HEK293 (cell line): ENCODE results near the gene FBLN5.

Experiments
- BCL11A ChIP-seq: fragments of 450-650 bp; formaldehyde crosslinking; IDR thresholded peaks from 2 replicates; pipeline ENCODE4 v1.5.1; 2016; ENCODE audit warnings: low read depth, missing biosample characterization, missing genetic modification characterization
- BCL11B ChIP-seq: fragments of 450-650 bp; formaldehyde crosslinking; IDR thresholded peaks from 2 replicates; pipeline ENCODE4 v1.5.1; 2016; ENCODE audit warnings: low read depth, missing biosample characterization, missing genetic modification characterization
- HOXA7 ChIP-seq: sonication (generic); formaldehyde crosslinking; IDR thresholded peaks from 2 replicates; pipeline ENCODE4 v1.8.1; 2022; ENCODE audit warnings: missing genetic modification reagents, borderline replicate concordance
- HOXC10 ChIP-seq: sonication (generic); formaldehyde crosslinking; IDR thresholded peaks from 2 replicates; pipeline ENCODE4 v1.8.1; 2023; ENCODE audit warnings: mild to moderate bottlenecking, missing genetic modification reagents
- MEIS1 ChIP-seq: sonication (generic); formaldehyde crosslinking; IDR thresholded peaks from 2 replicates; pipeline ENCODE4 v1.8.1; 2022; ENCODE audit warnings: missing genetic modification reagents, mild to moderate bottlenecking, borderline replicate concordance
- PATZ1 ChIP-seq: fragments of 450-650 bp; formaldehyde crosslinking; IDR thresholded peaks from 2 replicates; pipeline ENCODE4 v1.5.1; 2016; ENCODE audit warnings: missing biosample characterization, missing genetic modification characterization
- PRDM10 ChIP-seq: fragments of 450-650 bp; formaldehyde crosslinking; IDR thresholded peaks from 2 replicates; pipeline ENCODE4 v1.5.1; 2016; ENCODE audit warnings: missing biosample characterization, missing genetic modification characterization
- PRDM4 ChIP-seq: fragments of 450-650 bp; formaldehyde crosslinking; IDR thresholded peaks from 2 replicates; pipeline ENCODE4 v1.5.1; 2017; ENCODE audit warnings: missing biosample characterization, missing genetic modification characterization
- SP2 ChIP-seq: fragments of 450-650 bp; formaldehyde crosslinking; IDR thresholded peaks from 2 replicates; pipeline ENCODE4 v1.5.1; 2016; ENCODE audit warnings: missing biosample characterization, missing genetic modification characterization
- TRIM28 ChIP-seq: IDR thresholded peaks from 2 replicates; pipeline ENCODE4 v1.6.1; 2011; ENCODE audit warnings: low read length, control low read depth, borderline replicate concordance
- ZBTB10 ChIP-seq: fragments of 450-650 bp; formaldehyde crosslinking; IDR thresholded peaks from 2 replicates; pipeline ENCODE4 v1.5.1; 2016; ENCODE audit warnings: missing biosample characterization, missing genetic modification characterization
- ZNF18 ChIP-seq: fragments of 450-650 bp; formaldehyde crosslinking; IDR thresholded peaks from 2 replicates; pipeline ENCODE4 v1.5.1; 2016; ENCODE audit warnings: missing biosample characterization, missing genetic modification characterization
- ZNF202 ChIP-seq: fragments of 450-650 bp; formaldehyde crosslinking; IDR thresholded peaks from 2 replicates; pipeline ENCODE4 v1.5.1; 2016; ENCODE audit warnings: missing biosample characterization, missing genetic modification characterization, borderline replicate concordance
- ZNF26 ChIP-seq: fragments of 450-650 bp; formaldehyde crosslinking; IDR thresholded peaks from 2 replicates; pipeline ENCODE4 v1.5.1; 2016; ENCODE audit warnings: missing biosample characterization, missing genetic modification characterization
- ZNF354C ChIP-seq: fragments of 450-650 bp; formaldehyde crosslinking; IDR thresholded peaks from 2 replicates; pipeline ENCODE4 v1.5.1; 2016; ENCODE audit warnings: missing biosample characterization, missing genetic modification characterization, low read depth, borderline replicate concordance
- ZNF449 ChIP-seq: fragments of 450-650 bp; formaldehyde crosslinking; IDR thresholded peaks from 2 replicates; pipeline ENCODE4 v1.5.1; 2017; ENCODE audit warnings: missing biosample characterization, mild to moderate bottlenecking, missing genetic modification characterization, moderate library complexity
- ZNF548 ChIP-seq: fragments of 450-650 bp; formaldehyde crosslinking; IDR thresholded peaks from 2 replicates; pipeline ENCODE4 v1.5.1; 2016; ENCODE audit warnings: missing biosample characterization, missing genetic modification characterization
- ZNF600 ChIP-seq: fragments of 450-650 bp; formaldehyde crosslinking; IDR thresholded peaks from 2 replicates; pipeline ENCODE4 v1.5.1; 2016; ENCODE audit warnings: missing biosample characterization, missing genetic modification characterization
- ZNF677 ChIP-seq: fragments of 450-650 bp; IDR thresholded peaks from 2 replicates; pipeline ENCODE4 v1.5.0; 2018; ENCODE audit warnings: missing biosample characterization, mild to moderate bottlenecking, missing genetic modification characterization, moderate library complexity
- ZNF707 ChIP-seq: fragments of 450-650 bp; formaldehyde crosslinking; IDR thresholded peaks from 2 replicates; pipeline ENCODE4 v1.5.1; 2016; ENCODE audit warnings: missing biosample characterization, missing genetic modification characterization
- ZNF830 ChIP-seq: fragments of 450-650 bp; IDR thresholded peaks from 2 replicates; pipeline ENCODE4 v1.5.0; 2018; ENCODE audit warnings: missing biosample characterization, missing genetic modification characterization, low read depth, mild to moderate bottlenecking, moderate library complexity

Gene FBLN5

GRCh38 chr14:91875525-91876286 lies 71.8 kb downstream of the FBLN5 start (continued):
- TF ChIP-seq TRIM28, result peak; percentile 19; the same call in 1 of the 2 replicates
- TF ChIP-seq ZNF26 (tag by site-specific recombination), result no peak
- no peak for TF ChIP-seq ZNF449
- TF ChIP-seq SP2 (tag by site-specific recombination), result no peak
- TF ChIP-seq PATZ1, result no peak
- no peak for TF ChIP-seq HOXC10 (CRISPR knock-in tag)
- TF ChIP-seq PRDM4 (tag by site-specific recombination), result no peak
- TF ChIP-seq ZBTB10 (tag by site-specific recombination), result no peak
- TF ChIP-seq ZNF18, result no peak
- no peak for TF ChIP-seq ZNF830 (tag by site-specific recombination)
- TF ChIP-seq BCL11A (tag by site-specific recombination), result no peak
- TF ChIP-seq HOXA7 (CRISPR knock-in tag), result no peak
- TF ChIP-seq ZNF600 (tag by site-specific recombination), result no peak
- no peak for TF ChIP-seq ZNF677
- TF ChIP-seq ZNF354C (tag by site-specific recombination), result no peak
- TF ChIP-seq ZNF202 (tag by site-specific recombination), result no peak
- no peak for TF ChIP-seq ZNF707 (tag by site-specific recombination)
- TF ChIP-seq MEIS1 (CRISPR knock-in tag), result no peak
- no peak for TF ChIP-seq ZNF548 (tag by site-specific recombination)
- peak; percentile 66 for TF ChIP-seq PRDM10 (tag by site-specific recombination)
- no peak for TF ChIP-seq BCL11B (tag by site-specific recombination)
